ENCODE measurements around the gene XG. TPM values are rescaled to one million over a fixed set of nuclear protein-coding genes. Genes with fewer than 3 reads are reported as not detected.

The XG gene
- total RNA-seq, 1 experiment from 2014 or later, result not detected

DNA sequence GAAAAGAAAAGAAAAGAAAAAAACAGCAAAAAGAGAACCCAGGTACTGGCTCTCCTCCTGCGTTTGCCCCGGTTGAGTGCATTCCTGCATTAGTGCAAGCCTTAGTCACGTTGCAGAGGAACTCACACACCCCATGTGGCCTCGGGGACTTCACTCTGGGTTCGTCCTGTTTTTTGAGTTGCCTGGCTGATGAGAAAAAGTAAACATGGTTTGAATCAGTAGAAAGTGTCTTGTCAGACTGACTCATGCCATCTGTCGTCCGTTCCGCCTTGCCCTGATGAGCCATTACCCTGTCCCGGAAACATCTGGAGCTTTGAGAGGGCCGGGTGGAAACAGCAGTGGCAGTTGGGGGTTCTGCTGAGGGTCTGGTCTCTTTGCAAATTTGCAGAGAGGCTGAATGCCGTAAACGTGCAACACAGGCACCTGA is 44.5 kb upstream of the XG start:
- no peak overlapping the region for H2AFZ ChIP-seq
- peak overlapping the region; percentile 69 for H3K4me2 ChIP-seq
- peaks cover 72% of the 10 kb centered on the region for H3K79me2 ChIP-seq (ENCODE audit: low read depth)

DNA sequence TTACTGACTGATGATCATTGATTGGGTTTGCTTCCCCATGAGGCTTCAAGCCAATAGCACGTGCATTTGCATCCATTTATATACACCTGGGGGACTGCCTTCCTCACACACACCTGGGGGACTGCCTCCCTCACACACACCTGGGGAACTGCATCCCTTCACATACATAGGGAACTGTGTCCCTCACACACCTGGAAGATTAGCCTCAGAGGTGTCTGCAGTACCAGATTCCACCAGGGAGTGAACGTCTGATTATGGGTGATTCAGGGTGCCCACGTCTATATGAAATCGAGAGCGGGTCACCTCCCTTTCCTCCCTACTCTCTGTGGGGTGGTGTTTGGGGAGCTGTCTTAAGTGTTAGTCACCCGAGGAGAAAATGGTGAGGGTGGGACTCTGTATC is 43.8 kb upstream of the XG start:
- peak overlapping the region; percentile 69 for H3K4me2 ChIP-seq
- H3K79me2 ChIP-seq (ENCODE audit: low read depth), result peaks cover 72% of the 10 kb centered on the region
- BruUV-seq (replicated peaks), result no TSS peak
- intact Hi-C loops (cut with micrococcal nuclease; ENCODE audit: unreplicated experiment), result no loop called here
- no peaks in the 10 kb centered on the region; the same call in 1 of the 2 replicates for H3K36me3 ChIP-seq (ENCODE audit: low read depth)
- peak in 1 of 2 experiments; percentile 26 for DNase-seq
- peaks cover 59% of the 10 kb centered on the region for H3F3A ChIP-seq (ENCODE audit: insufficient read depth, low read depth)
- no peaks in the 10 kb centered on the region for H3K27me3 ChIP-seq (ENCODE audit: insufficient read depth, low read depth)
- POLR2A ChIA-PET (ENCODE audit: unreplicated experiment), result no interaction called here
- H4K20me1 ChIP-seq (ENCODE audit: insufficient read depth), result no peaks in the 10 kb centered on the region
- H3K9me2 ChIP-seq (ENCODE audit: insufficient read depth), result no peaks in the 10 kb centered on the region
- H3K4me3 ChIP-seq, result no peak overlapping the region
- CTCF ChIA-PET, result no interaction called here
- TF ChIP-seq EZH2 (IDR thresholded peaks at IDR 0.05; ENCODE audit: low read depth) (no peak), CTCF (conservative IDR thresholded peaks at IDR 0.05) (no peak)
- peak overlapping the region; percentile 87 for H3K27ac ChIP-seq
- peaks cover 52% of the 10 kb centered on the region for H3K4me1 ChIP-seq (replicated peaks; ENCODE audit: insufficient read depth)
- H2AFZ ChIP-seq, result no peak overlapping the region
- H3K9me3 ChIP-seq (ENCODE audit: insufficient read depth, low read depth), result no peaks in the 10 kb centered on the region

More for the DNA sequence above, 44.5 kb upstream of the XG start:
- H3K4me1 ChIP-seq (replicated peaks; ENCODE audit: insufficient read depth), result peaks cover 52% of the 10 kb centered on the region
- no peak overlapping the region for H3K4me3 ChIP-seq
- DNase-seq, result peak; percentile 82 to 96
- H3K27ac ChIP-seq, result peak overlapping the region; percentile 87
- H3F3A ChIP-seq (ENCODE audit: insufficient read depth, low read depth), result peaks cover 52% of the 10 kb centered on the region
- intact Hi-C loops (cut with micrococcal nuclease; ENCODE audit: unreplicated experiment), result loop anchor here (1.0 kb wide), 1 partner anchor 9 kb away; no protein-coding TSS in a partner anchor
- no peaks in the 10 kb centered on the region for H3K27me3 ChIP-seq (ENCODE audit: insufficient read depth, low read depth)
- H4K20me1 ChIP-seq (ENCODE audit: insufficient read depth), result no peaks in the 10 kb centered on the region
- no peak for TF ChIP-seq EZH2 (IDR thresholded peaks at IDR 0.05; ENCODE audit: low read depth)
- no peak for TF ChIP-seq CTCF (conservative IDR thresholded peaks at IDR 0.05)
- no peaks in the 10 kb centered on the region for H3K9me2 ChIP-seq (ENCODE audit: insufficient read depth)
- H3K9me3 ChIP-seq (ENCODE audit: insufficient read depth, low read depth), result no peaks in the 10 kb centered on the region
- CTCF ChIA-PET, result no interaction called here
- peaks cover 3% of the 10 kb centered on the region; the same call in 1 of the 2 replicates for H3K36me3 ChIP-seq (ENCODE audit: low read depth)
- POLR2A ChIA-PET (ENCODE audit: unreplicated experiment), result no interaction called here
- BruUV-seq (replicated peaks), result no TSS peak

DNA sequence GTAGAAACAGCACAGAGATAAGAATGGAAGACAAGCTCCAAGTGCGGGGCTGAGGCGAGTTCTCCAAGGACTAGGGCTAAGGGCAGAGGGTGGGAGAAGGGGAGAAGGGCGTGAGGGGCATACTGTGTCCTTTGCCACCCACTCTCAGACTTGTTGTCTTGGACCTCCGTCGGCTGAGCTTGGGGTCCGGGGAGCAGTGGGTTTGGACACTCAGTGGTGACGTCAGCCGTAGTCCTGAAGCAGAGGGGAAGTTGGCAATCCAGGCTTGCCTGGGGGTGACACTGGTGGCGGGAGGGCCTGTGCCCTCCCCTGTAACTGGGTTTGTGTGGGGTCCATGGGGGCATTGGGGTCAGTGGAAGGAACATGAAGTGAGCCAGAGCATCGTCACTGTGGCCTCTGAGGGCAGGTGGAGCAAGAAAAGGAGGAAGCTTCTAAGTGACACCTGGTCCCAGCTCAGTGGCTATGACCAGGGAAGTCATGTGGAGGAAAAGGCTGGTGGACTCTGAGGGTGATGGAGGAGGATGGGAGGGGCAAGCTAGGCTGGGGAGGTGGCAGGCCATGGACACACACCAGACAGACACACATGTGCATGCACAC is 43.1 kb upstream of the XG start:
- ChIA-PET POLR2A (ENCODE audit: unreplicated experiment) (no interaction called here), CTCF (no interaction called here)
- peaks cover 52% of the 10 kb centered on the region for H3K4me1 ChIP-seq (replicated peaks; ENCODE audit: insufficient read depth)
- H3K9me3 ChIP-seq (ENCODE audit: insufficient read depth, low read depth), result no peaks in the 10 kb centered on the region
- H4K20me1 ChIP-seq (ENCODE audit: insufficient read depth), result no peaks in the 10 kb centered on the region
- no peak for DNase-seq
- peak overlapping the region; percentile 87 for H3K27ac ChIP-seq
- TF ChIP-seq CTCF (conservative IDR thresholded peaks at IDR 0.05) (no peak), EZH2 (IDR thresholded peaks at IDR 0.05; ENCODE audit: low read depth) (no peak)
- peak overlapping the region; percentile 69 for H3K4me2 ChIP-seq
- H3K9me2 ChIP-seq (ENCODE audit: insufficient read depth), result no peaks in the 10 kb centered on the region
- H3K36me3 ChIP-seq (ENCODE audit: low read depth), result no peaks in the 10 kb centered on the region
- peaks cover 61% of the 10 kb centered on the region for H3F3A ChIP-seq (ENCODE audit: insufficient read depth, low read depth)
- H2AFZ ChIP-seq, result no peak overlapping the region
- peaks cover 67% of the 10 kb centered on the region for H3K79me2 ChIP-seq (ENCODE audit: low read depth)
- no peaks in the 10 kb centered on the region for H3K27me3 ChIP-seq (ENCODE audit: insufficient read depth, low read depth)
- intact Hi-C loops (cut with micrococcal nuclease; ENCODE audit: unreplicated experiment), result no loop called here
- H3K4me3 ChIP-seq, result no peak overlapping the region
- no TSS peak for BruUV-seq (replicated peaks)

Measured in PC-9 (cell line).